K562 (cell line): Measurements from ENCODE around the gene JADE2. TPM values are rescaled to one million over a fixed set of nuclear protein-coding genes. Genes with fewer than 3 reads are reported as not detected.

Source experiments
- CBX8 ChIP-seq: fragments of 200-600 bp; sonication (generic); IDR thresholded peaks from 2 replicates; pipeline ENCODE4 v1.6.1; 2012; ENCODE audit warnings: borderline replicate concordance, mixed run types, low read depth, mild to moderate bottlenecking, moderate library complexity, mixed read lengths, low read length, control low read depth, inconsistent platforms; ENCODE audit not compliant: poor library complexity, severe bottlenecking; ENCODE audit errors: extremely low read depth
- GABPB2 ChIP-seq: fragments of 250-450 bp; sonication (Bioruptor Pico); conservative IDR thresholded peaks from 2 replicates; pipeline ENCODE4 v1.5.1; 2021; ENCODE audit warnings: mild to moderate bottlenecking
- HNRNPK ChIP-seq: fragments of 200-400 bp; formaldehyde crosslinking; IDR thresholded peaks from one replicate; pipeline ENCODE4 v1.6.1; 2018; ENCODE audit warnings: mild to moderate bottlenecking, low read depth, low read length; ENCODE audit not compliant: poor library complexity, severe bottlenecking
- MEF2D ChIP-seq: conservative IDR thresholded peaks from 2 replicates; pipeline ENCODE4 v1.6.1; 2016; ENCODE audit warnings: low read depth, missing genetic modification characterization, missing compliant biosample characterization
- NFIC ChIP-seq: fragments of 450-650 bp; IDR thresholded peaks from 2 replicates; pipeline ENCODE4 v1.6.1; 2017; ENCODE audit warnings: mild to moderate bottlenecking, inconsistent platforms
- POLR2A ChIP-seq: fragments of 450-650 bp; conservative IDR thresholded peaks from 2 replicates; pipeline ENCODE4 v1.6.1; 2016
- PRMT5 ChIP-seq: sonication (generic); formaldehyde crosslinking; IDR thresholded peaks from 2 replicates; pipeline ENCODE4 v1.5.0; 2020; ENCODE audit warnings: missing genetic modification reagents
- SIN3A ChIP-seq, 2 experiments: fragments of 150-350 bp in 1 of 2; IDR thresholded peaks; 2 replicates each; pipeline ENCODE4 v1.6.1; 2011 to 2016; ENCODE audit warnings: borderline replicate concordance in 2 of 2, low read depth in 2 of 2, low read length in 2 of 2, mild to moderate bottlenecking in 2 of 2, moderate library complexity in 2 of 2; ENCODE audit not compliant: control insufficient read depth in 1 of 2
- TCF7L2 ChIP-seq: fragments of 150-350 bp; IDR thresholded peaks from 2 replicates; pipeline ENCODE4 v1.6.1; 2016; ENCODE audit warnings: low read depth, mild to moderate bottlenecking, low read length, moderate library complexity
- ZNF311 ChIP-seq: fragments of 250-450 bp; sonication (Bioruptor Pico); IDR thresholded peaks from 2 replicates; pipeline ENCODE4 v1.4.0; 2020; ENCODE audit warnings: mild to moderate bottlenecking, moderate library complexity
- ZNF57 ChIP-seq: fragments of 450-650 bp; formaldehyde crosslinking; IDR thresholded peaks from 2 replicates; pipeline ENCODE4 v1.4.0; 2020; ENCODE audit warnings: mild to moderate bottlenecking, moderate library complexity
- ZNF695 ChIP-seq: fragments of 450-650 bp; formaldehyde crosslinking; IDR thresholded peaks from 2 replicates; pipeline ENCODE4 v1.4.0; 2020; ENCODE audit warnings: mild to moderate bottlenecking, moderate library complexity
- polyA plus RNA-seq, 8 experiments: library from polyadenylated mRNA; depleted of rRNA in 4 of 8; stranded (reverse) in 5 of 8; unstranded in 3 of 8; fragments of >200 nt; fragmentation: Nextera tagmentation in 2 of 8; fragmentation: Illumina TruSeq in 1 of 8; extraction: Ambion mirVana in 2 of 8; extraction: Trizol in 1 of 8; gene quantifications; 2 replicates each; pipeline versions ENCODE4 v1.2.1 to v1.2.3, GENCODE V29; 2011 to 2014; ENCODE audit warnings: inconsistent platforms in 1 of 8, missing spikeins in 1 of 8
- total RNA-seq, 7 experiments: library from RNA; depleted of rRNA in 6 of 7; stranded (reverse); fragments of >200 nt in 6 of 7; fragmentation: Illumina TruSeq in 2 of 7; extraction: Trizol in 2 of 7; gene quantifications; 2 replicates each; pipeline versions ENCODE4 v1.2.1 to v1.2.3, GENCODE V29; 2011 to 2021; ENCODE audit warnings: low replicate concordance in 1 of 7
- TF ChIP-seq, protein P1 (sequence below), 2 experiments: IDR thresholded peaks; 2 replicates each; pipeline ENCODE4 v1.6.1; 2012; ENCODE audit warnings: improper control_type of control experiment in 2 of 2, low read depth in 2 of 2, low read length in 2 of 2, borderline replicate concordance in 1 of 2
- TF ChIP-seq, protein P2 (sequence below): sonication (generic); formaldehyde crosslinking; IDR thresholded peaks from 2 replicates; pipeline ENCODE4 v1.8.0; 2022; ENCODE audit warnings: mild to moderate bottlenecking, missing genetic modification reagents
- TF ChIP-seq, protein P3 (sequence below): sonication (generic); formaldehyde crosslinking; IDR thresholded peaks from 2 replicates; pipeline ENCODE4 v1.8.0; 2022; ENCODE audit warnings: mild to moderate bottlenecking, missing genetic modification reagents
- TF ChIP-seq, protein P4 (sequence below): IDR thresholded peaks from 2 replicates; pipeline ENCODE4 v1.6.1; 2014; ENCODE audit warnings: antibody characterized with exemption
- TF ChIP-seq, protein P5 (sequence below): sonication (generic); IDR thresholded peaks from 2 replicates; pipeline ENCODE4 v1.6.1; 2016
- TF ChIP-seq, protein P6 (sequence below): fragments of 450-650 bp; conservative IDR thresholded peaks from 2 replicates; pipeline ENCODE4 v1.6.1; 2016; ENCODE audit warnings: missing genetic modification characterization, low read depth, mild to moderate bottlenecking, missing compliant biosample characterization, moderate library complexity

The JADE2 gene
- total and polyA plus RNA-seq, 9 of the 15 experiments (the other 6 are each of a cell fraction or from before 2014, with no cell fraction given) = 0.50 to 23.3 (median 9.1) TPM

DNA sequence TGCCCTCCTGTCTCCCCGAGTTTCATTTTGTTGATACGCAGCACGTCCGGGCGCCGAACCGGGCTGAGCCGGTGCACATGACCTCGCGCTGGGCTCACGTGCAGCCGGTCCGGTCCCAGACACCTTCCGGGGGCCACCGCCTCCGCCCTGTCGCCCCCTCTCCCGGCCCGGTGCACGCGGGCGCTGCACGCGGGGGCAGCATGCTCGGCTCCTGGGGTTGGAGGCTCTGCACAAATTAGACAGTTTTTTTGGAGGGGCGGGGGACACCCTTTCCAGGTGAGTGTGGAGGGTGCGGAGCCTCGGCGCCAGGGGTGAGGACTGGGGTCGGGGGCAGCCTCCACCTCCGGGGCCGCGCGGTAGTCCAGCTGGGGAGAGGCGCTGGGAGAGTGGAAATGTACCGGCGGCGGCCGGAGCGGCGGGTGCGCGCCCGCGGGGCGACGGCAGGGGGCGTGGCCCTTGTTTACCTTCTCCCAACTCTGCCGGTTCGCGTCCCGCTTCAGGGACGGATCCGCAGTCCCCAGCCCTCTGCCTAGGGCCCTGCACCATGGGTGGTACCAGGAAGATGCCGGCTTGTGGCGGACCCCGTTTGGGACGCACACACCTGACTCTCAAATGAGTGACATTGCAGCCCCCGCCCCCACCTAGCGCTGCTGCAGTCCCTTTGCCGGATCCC lies 1.1 kb downstream of the JADE2 start (continued):
- TF ChIP-seq, protein P1, sequence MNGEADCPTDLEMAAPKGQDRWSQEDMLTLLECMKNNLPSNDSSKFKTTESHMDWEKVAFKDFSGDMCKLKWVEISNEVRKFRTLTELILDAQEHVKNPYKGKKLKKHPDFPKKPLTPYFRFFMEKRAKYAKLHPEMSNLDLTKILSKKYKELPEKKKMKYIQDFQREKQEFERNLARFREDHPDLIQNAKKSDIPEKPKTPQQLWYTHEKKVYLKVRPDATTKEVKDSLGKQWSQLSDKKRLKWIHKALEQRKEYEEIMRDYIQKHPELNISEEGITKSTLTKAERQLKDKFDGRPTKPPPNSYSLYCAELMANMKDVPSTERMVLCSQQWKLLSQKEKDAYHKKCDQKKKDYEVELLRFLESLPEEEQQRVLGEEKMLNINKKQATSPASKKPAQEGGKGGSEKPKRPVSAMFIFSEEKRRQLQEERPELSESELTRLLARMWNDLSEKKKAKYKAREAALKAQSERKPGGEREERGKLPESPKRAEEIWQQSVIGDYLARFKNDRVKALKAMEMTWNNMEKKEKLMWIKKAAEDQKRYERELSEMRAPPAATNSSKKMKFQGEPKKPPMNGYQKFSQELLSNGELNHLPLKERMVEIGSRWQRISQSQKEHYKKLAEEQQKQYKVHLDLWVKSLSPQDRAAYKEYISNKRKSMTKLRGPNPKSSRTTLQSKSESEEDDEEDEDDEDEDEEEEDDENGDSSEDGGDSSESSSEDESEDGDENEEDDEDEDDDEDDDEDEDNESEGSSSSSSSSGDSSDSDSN (IDR thresholded peaks at IDR 0.05; ENCODE audit: borderline replicate concordance in 1 of 2, low read depth in 2 of 2, low read length in 2 of 2) = 0 out of 4 replicates have a peak, but pooled peaks of 1 of the 2 experiments have one; percentile 52
- TF ChIP-seq, protein P2, sequence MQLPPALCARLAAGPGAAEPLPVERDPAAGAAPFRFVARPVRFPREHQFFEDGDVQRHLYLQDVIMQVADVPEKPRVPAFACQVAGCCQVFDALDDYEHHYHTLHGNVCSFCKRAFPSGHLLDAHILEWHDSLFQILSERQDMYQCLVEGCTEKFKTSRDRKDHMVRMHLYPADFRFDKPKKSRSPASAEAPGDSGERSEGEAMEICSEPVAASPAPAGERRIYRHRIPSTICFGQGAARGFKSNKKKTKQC (CRISPR knock-in tag) = peak; percentile 78; the same call in 1 of the 2 replicates
- TF ChIP-seq, protein P3, sequence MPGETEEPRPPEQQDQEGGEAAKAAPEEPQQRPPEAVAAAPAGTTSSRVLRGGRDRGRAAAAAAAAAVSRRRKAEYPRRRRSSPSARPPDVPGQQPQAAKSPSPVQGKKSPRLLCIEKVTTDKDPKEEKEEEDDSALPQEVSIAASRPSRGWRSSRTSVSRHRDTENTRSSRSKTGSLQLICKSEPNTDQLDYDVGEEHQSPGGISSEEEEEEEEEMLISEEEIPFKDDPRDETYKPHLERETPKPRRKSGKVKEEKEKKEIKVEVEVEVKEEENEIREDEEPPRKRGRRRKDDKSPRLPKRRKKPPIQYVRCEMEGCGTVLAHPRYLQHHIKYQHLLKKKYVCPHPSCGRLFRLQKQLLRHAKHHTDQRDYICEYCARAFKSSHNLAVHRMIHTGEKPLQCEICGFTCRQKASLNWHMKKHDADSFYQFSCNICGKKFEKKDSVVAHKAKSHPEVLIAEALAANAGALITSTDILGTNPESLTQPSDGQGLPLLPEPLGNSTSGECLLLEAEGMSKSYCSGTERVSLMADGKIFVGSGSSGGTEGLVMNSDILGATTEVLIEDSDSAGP (CRISPR knock-in tag) = no peak
- no peak for TF ChIP-seq HNRNPK
- TF ChIP-seq, protein P4, sequence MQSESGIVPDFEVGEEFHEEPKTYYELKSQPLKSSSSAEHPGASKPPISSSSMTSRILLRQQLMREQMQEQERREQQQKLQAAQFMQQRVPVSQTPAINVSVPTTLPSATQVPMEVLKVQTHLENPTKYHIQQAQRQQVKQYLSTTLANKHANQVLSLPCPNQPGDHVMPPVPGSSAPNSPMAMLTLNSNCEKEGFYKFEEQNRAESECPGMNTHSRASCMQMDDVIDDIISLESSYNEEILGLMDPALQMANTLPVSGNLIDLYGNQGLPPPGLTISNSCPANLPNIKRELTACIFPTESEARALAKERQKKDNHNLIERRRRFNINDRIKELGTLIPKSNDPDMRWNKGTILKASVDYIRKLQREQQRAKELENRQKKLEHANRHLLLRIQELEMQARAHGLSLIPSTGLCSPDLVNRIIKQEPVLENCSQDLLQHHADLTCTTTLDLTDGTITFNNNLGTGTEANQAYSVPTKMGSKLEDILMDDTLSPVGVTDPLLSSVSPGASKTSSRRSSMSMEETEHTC = no peak
- 0 out of 2 replicates have a peak, but pooled peaks have one; percentile 25 for TF ChIP-seq ZNF311
- no peak for TF ChIP-seq GABPB2 (CRISPR knock-in tag)
- TF ChIP-seq PRMT5 (CRISPR knock-in tag) = no peak
- TF ChIP-seq, protein P5, sequence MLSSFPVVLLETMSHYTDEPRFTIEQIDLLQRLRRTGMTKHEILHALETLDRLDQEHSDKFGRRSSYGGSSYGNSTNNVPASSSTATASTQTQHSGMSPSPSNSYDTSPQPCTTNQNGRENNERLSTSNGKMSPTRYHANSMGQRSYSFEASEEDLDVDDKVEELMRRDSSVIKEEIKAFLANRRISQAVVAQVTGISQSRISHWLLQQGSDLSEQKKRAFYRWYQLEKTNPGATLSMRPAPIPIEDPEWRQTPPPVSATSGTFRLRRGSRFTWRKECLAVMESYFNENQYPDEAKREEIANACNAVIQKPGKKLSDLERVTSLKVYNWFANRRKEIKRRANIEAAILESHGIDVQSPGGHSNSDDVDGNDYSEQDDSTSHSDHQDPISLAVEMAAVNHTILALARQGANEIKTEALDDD = no peak
- no peak for TF ChIP-seq MEF2D (tag)
- TF ChIP-seq ZNF695 (CRISPR knock-in tag) = no peak
- TF ChIP-seq NFIC = no peak
- TF ChIP-seq, protein P6, sequence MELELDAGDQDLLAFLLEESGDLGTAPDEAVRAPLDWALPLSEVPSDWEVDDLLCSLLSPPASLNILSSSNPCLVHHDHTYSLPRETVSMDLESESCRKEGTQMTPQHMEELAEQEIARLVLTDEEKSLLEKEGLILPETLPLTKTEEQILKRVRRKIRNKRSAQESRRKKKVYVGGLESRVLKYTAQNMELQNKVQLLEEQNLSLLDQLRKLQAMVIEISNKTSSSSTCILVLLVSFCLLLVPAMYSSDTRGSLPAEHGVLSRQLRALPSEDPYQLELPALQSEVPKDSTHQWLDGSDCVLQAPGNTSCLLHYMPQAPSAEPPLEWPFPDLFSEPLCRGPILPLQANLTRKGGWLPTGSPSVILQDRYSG = no peak
- peak; percentile 54 for TF ChIP-seq POLR2A
- TF ChIP-seq ZNF57 (CRISPR knock-in tag) = no peak
- peak; percentile 47 to 93; a peak in 3 of 4 replicates for TF ChIP-seq SIN3A (IDR thresholded peaks at IDR 0.05; ENCODE audit: borderline replicate concordance in 2 of 2, control insufficient read depth in 1 of 2, low read depth in 2 of 2, low read length in 2 of 2)
- no peak for TF ChIP-seq TCF7L2
- TF ChIP-seq CBX8 = no peak
